Keratinocyte (primary cell): ENCODE measurements around the gene OAF. TPM values are rescaled to one million over a fixed set of nuclear protein-coding genes. Genes with fewer than 3 reads are reported as not detected.

Source experiments
- DNase-seq: peaks from one replicate; pipeline ENCODE4 v3.0.0-alpha.2; 2011; ENCODE audit warnings: low read depth, missing footprints, low spot score
- FAIRE-seq: peaks from 2 replicates; lab custom pipeline; 2011; peaks lifted over from hg19 to GRCh38; lab: Jason Lieb, UNC
- H2AFZ ChIP-seq: 2 replicates; pipeline ENCODE4 v1.6.0; 2012; ENCODE audit warnings: low read length, control low read depth, inconsistent platforms; ENCODE audit not compliant: control insufficient read depth
- H3K27ac ChIP-seq: 2 replicates; pipeline ENCODE4 v1.5.1; 2011; ENCODE audit warnings: low read length; ENCODE audit not compliant: control insufficient read depth, insufficient read depth
- H3K27me3 ChIP-seq: 3 replicates; pipeline ENCODE4 v1.6.0; 2011; ENCODE audit warnings: low read length; ENCODE audit not compliant: control insufficient read depth, insufficient read depth; ENCODE audit errors: extremely low read depth
- H3K36me3 ChIP-seq, 2 experiments: 2 replicates in 1 of 2; 3 replicates in 1 of 2; pipeline ENCODE4 v1.5.1; 2011; ENCODE audit warnings: low read length in 2 of 2, mild to moderate bottlenecking in 1 of 2; ENCODE audit not compliant: control insufficient read depth in 2 of 2, insufficient read depth in 2 of 2; ENCODE audit errors: extremely low read depth in 1 of 2
- H3K4me1 ChIP-seq: 3 replicates; pipeline ENCODE4 v1.5.1; 2011; ENCODE audit warnings: low read length; ENCODE audit not compliant: control insufficient read depth, insufficient read depth; ENCODE audit errors: extremely low read depth
- H3K4me2 ChIP-seq: 3 replicates; pipeline ENCODE4 v1.6.0; 2011; ENCODE audit warnings: low read depth, low read length; ENCODE audit not compliant: control insufficient read depth, insufficient read depth; ENCODE audit errors: extremely low read depth
- H3K4me3 ChIP-seq, 3 experiments: fragments of 200-600 bp in 1 of 3; sonication (generic) in 1 of 3; 2 replicates in 2 of 3; 3 replicates in 1 of 3; pipeline ENCODE4 v1.5.1; 2011 to 2016; ENCODE audit warnings: low read length in 3 of 3, mild to moderate bottlenecking in 3 of 3, control low read depth in 2 of 3, inconsistent platforms in 1 of 3, low read depth in 1 of 3, mixed read lengths in 1 of 3, mixed run types in 1 of 3, moderate library complexity in 1 of 3; ENCODE audit not compliant: control insufficient read depth in 2 of 3, insufficient read depth in 2 of 3; ENCODE audit errors: extremely low read depth in 1 of 3
- H3K79me2 ChIP-seq: 2 replicates; pipeline ENCODE4 v1.6.0; 2012; ENCODE audit warnings: low read length; ENCODE audit not compliant: control insufficient read depth, insufficient read depth
- H3K9ac ChIP-seq: 3 replicates; pipeline ENCODE4 v1.6.0; 2011; ENCODE audit warnings: low read length; ENCODE audit not compliant: control insufficient read depth, insufficient read depth; ENCODE audit errors: extremely low read depth
- H3K9me1 ChIP-seq: 3 replicates; pipeline ENCODE4 v1.6.0; 2011; ENCODE audit warnings: low read length; ENCODE audit not compliant: control insufficient read depth, insufficient read depth; ENCODE audit errors: extremely low read depth
- H3K9me3 ChIP-seq: 2 replicates; pipeline ENCODE4 v1.5.1; 2012; ENCODE audit warnings: low read depth, low read length; ENCODE audit not compliant: control insufficient read depth
- H4K20me1 ChIP-seq: 3 replicates; pipeline ENCODE4 v1.6.0; 2011; ENCODE audit warnings: low read length; ENCODE audit not compliant: control insufficient read depth, insufficient read depth; ENCODE audit errors: extremely low read depth
- CTCF ChIP-seq, 3 experiments: IDR thresholded peaks in 1 of 3; conservative IDR thresholded peaks in 1 of 3; optimal IDR thresholded peaks in 1 of 3; 2 replicates in 2 of 3; 3 replicates in 1 of 3; pipeline versions ENCODE3 to v1.5.1; 2011; ENCODE audit warnings: low read length in 3 of 3, mild to moderate bottlenecking in 3 of 3, moderate library complexity in 2 of 3, control low read depth in 1 of 3, inconsistent platforms in 1 of 3; ENCODE audit not compliant: insufficient read depth in 2 of 3; ENCODE audit errors: extremely low read depth in 1 of 3
- EZH2 ChIP-seq: IDR thresholded peaks from one replicate; pipeline ENCODE4 v1.6.1; 2012; ENCODE audit warnings: inconsistent platforms, mild to moderate bottlenecking, low read length, moderate library complexity
- dilution Hi-C: fragments of 300-500 bp; cut with MboI; formaldehyde crosslinking; loops from one replicate; pipeline ENCODE4 v1.7.0; 2020; ENCODE audit warnings: low sequenced_read_pairs; ENCODE audit not compliant: extremely low pct_ligation_motif_present
- polyA plus RNA-seq, 5 experiments: library from polyadenylated mRNA; depleted of rRNA in 3 of 5; stranded (reverse) in 3 of 5; stranded (forward) in 1 of 5; unstranded in 1 of 5; fragments of >200 nt; gene quantifications; 1 replicate in 1 of 5; 2 replicates in 3 of 5; 3 replicates in 1 of 5; pipeline versions ENCODE4 v1.2.1 to v1.2.3, GENCODE V29; 2011 to 2012; ENCODE audit warnings: missing spikeins in 2 of 5, low read depth in 1 of 5, low replicate concordance in 1 of 5

The OAF gene
- polyA plus RNA-seq, 1 donor (not counting 4 experiments of a cell fraction or from before 2014, with no cell fraction given): 11.2 TPM

- DNase-seq (no peak), FAIRE-seq (no peak)
- dilution Hi-C loops: no loop called here
- Histone ChIP-seq H3K4me3 (no peak overlapping the region), H3K4me1 (peaks cover 12% of the 10 kb centered on the region), H4K20me1 (no peaks in the 10 kb centered on the region), H3K9me3 (no peaks in the 10 kb centered on the region), H3K27me3 (no peaks in the 10 kb centered on the region), H3K79me2 (no peaks in the 10 kb centered on the region), H3K9ac (no peak overlapping the region), H3K9me1 (no peaks in the 10 kb centered on the region), H3K27ac (no peak overlapping the region), H2AFZ (no peak overlapping the region), H3K4me2 (no peak overlapping the region), H3K36me3 (no peaks in the 10 kb centered on the region)
- TF ChIP-seq EZH2: no peak
- TF ChIP-seq CTCF (optimal IDR thresholded peaks at IDR 0.05 in 1 of 3, IDR thresholded peaks at IDR 0.05 in 1 of 3, conservative IDR thresholded peaks at IDR 0.05 in 1 of 3; ENCODE audit: extremely low read depth in 1 of 3, insufficient read depth in 2 of 3, low read length in 3 of 3): no peak
These were observed 68.7 kb downstream of the OAF start for GRCh38 chr11:120279502-120279901.

Other genes starting within 250 kb of the OAF start
- 303 to 611 TPM (median 463 TPM) in 3 replicates for gene TRIM29, start 72.9 kb upstream of the OAF start, polyA plus RNA-seq
- gene POU2F3, start 29.1 kb downstream of the OAF start, polyA plus RNA-seq: 0.61 to 0.96 TPM (median 0.90 TPM) in 3 replicates
- 2.7 to 4.0 TPM (median 3.7 TPM) in 3 replicates for gene TLCD5, start 114.3 kb downstream of the OAF start, polyA plus RNA-seq
- 22.1 to 28.8 TPM (median 25.3 TPM) in 3 replicates for gene ARHGEF12, start 125.4 kb downstream of the OAF start, polyA plus RNA-seq